ENCODE measurements around the gene LCK.

Gene LCK

GRCh38 chr1:32250893-32251716 is at the start of gene LCK:
LCK (plus strand) TSS chr1:32251265; CDS start chr1:32274330, 23,065 bp downstream.
- DNase-seq = no peak

GRCh38 chr1:32204943-32205361 is 46.1 kb upstream of the LCK start:
- no peak for DNase-seq

- peak; percentile 33 to 41 for DNase-seq
Observed at GRCh38 chr1:32205401-32206370, 45.4 kb upstream of the LCK start, which contains the start of gene IQCC. IQCC (plus strand) TSS chr1:32205671; CDS start chr1:32205682, 11 bp downstream.

- no peak for DNase-seq
Observed at GRCh38 chr1:32208469-32208868, 42.6 kb upstream of the LCK start.

- no peak for DNase-seq
Observed at GRCh38 chr1:32208891-32209328, 42.2 kb upstream of the LCK start, which contains the start of gene DCDC2B. DCDC2B (plus strand) TSS chr1:32209089; CDS start chr1:32209094, 5 bp downstream.

- peak; percentile 14 to 41 for DNase-seq
Observed at GRCh38 chr1:32215629-32216480, 35.2 kb upstream of the LCK start.

GRCh38 chr1:32216566-32216965 is 34.5 kb upstream of the LCK start:
- DNase-seq = no peak

- no peak for DNase-seq
Observed at GRCh38 chr1:32219022-32219421, 32.0 kb upstream of the LCK start.

- no peak for DNase-seq
Observed at GRCh38 chr1:32220746-32221580, 30.1 kb upstream of the LCK start.

- DNase-seq = no peak
Observed at GRCh38 chr1:32221581-32221979, 29.5 kb upstream of the LCK start.

- peak; percentile 81 for DNase-seq
Observed at GRCh38 chr1:32221980-32222755, 28.9 kb upstream of the LCK start, which contains the start of the genes EIF3I and TMEM234. EIF3I (plus strand) TSS chr1:32222407; CDS start chr1:32222442, 35 bp downstream. TMEM234 (minus strand) TSS chr1:32222353; CDS start chr1:32222322, 31 bp downstream.

GRCh38 chr1:32223683-32224082 is 27.4 kb upstream of the LCK start:
- DNase-seq = no peak

GRCh38 chr1:32224285-32224684 is 26.8 kb upstream of the LCK start:
- DNase-seq = no peak

- no peak for DNase-seq
Observed at GRCh38 chr1:32228771-32229170, 22.3 kb upstream of the LCK start.

GRCh38 chr1:32231843-32232432 is 19.1 kb upstream of the LCK start:
- DNase-seq = no peak

GRCh38 chr1:32232558-32233304 is 18.3 kb upstream of the LCK start:
- no peak for DNase-seq

GRCh38 chr1:32234792-32235191 is 16.3 kb upstream of the LCK start:
- DNase-seq = no peak

- DNase-seq = no peak
Observed at GRCh38 chr1:32239337-32239736, 11.7 kb upstream of the LCK start.

GRCh38 chr1:32239790-32240139 is 11.3 kb upstream of the LCK start:
- no peak for DNase-seq

Measured in bone marrow (tissue), 2 donors.